GM12878 (cell line): ENCODE data around the gene GADL1. TPM values are rescaled to one million over a fixed set of nuclear protein-coding genes. Genes with fewer than 3 reads are reported as not detected.

ENCODE experiments used
- ATAC-seq: fragments of 200-7000 bp; cut with Tn5 transposase; 3 replicates; pipeline ENCODE4 v1.9.1; 2020; ENCODE audit warnings: mild to moderate bottlenecking, moderate library complexity
- BruUV-seq: library from RNA; stranded (reverse); fragments of 400-500 nt; replicated peaks from 2 replicates; lab custom pipeline; 2021; lab: Mats Ljungman, UMichigan
- CTCF ChIA-PET: fragments of 300-600 bp; sonication (Branson Sonifier 250); formaldehyde crosslinking; extraction: SDS; loops from one replicate; lab custom pipeline; 2021; ENCODE audit warnings: inconsistent platforms; lab: Yijun Ruan, JAX
- POLR2A ChIA-PET: fragments of 350-600 bp; formaldehyde crosslinking; extraction: SDS; loops from one replicate; lab custom pipeline; 2021; ENCODE audit warnings: inconsistent platforms; lab: Charles Lee
- RAD21 ChIA-PET: fragments of 300-600 bp; sonication (Branson Sonifier 250); formaldehyde crosslinking; loops from one replicate; lab custom pipeline; 2023; ENCODE audit warnings: antibody characterized with exemption; ENCODE audit not compliant: unreplicated experiment; lab: Charles Lee
- SMC1A ChIA-PET: fragments of 300-600 bp; sonication (Branson Sonifier 250); formaldehyde crosslinking; loops from one replicate; lab custom pipeline; 2023; ENCODE audit not compliant: unreplicated experiment, uncharacterized antibody; lab: Charles Lee
- DNase-seq: peaks from one replicate; pipeline ENCODE4 v3.0.0-alpha.2; 2011; ENCODE audit warnings: low read depth, low spot score
- FAIRE-seq: peaks from 3 replicates; lab custom pipeline; 2011; peaks lifted over from hg19 to GRCh38; lab: Jason Lieb, UNC
- H2AFZ ChIP-seq: 2 replicates; pipeline ENCODE4 v1.6.0; 2011; ENCODE audit warnings: low read depth, low read length, control low read depth; ENCODE audit not compliant: control insufficient read depth
- H3K27ac ChIP-seq: 2 replicates; pipeline ENCODE4 v1.5.1; 2011; ENCODE audit warnings: control low read depth; ENCODE audit not compliant: control insufficient read depth, insufficient read depth
- H3K27me3 ChIP-seq, 2 experiments: replicated peaks in 1 of 2; 2 replicates each; pipeline versions ENCODE4 v1.6.0 to v1.6.1; 2011; ENCODE audit warnings: low read length in 1 of 2; ENCODE audit not compliant: control insufficient read depth in 2 of 2, insufficient read depth in 2 of 2
- H3K36me3 ChIP-seq, 2 experiments: 2 replicates each; pipeline ENCODE4 v1.5.1; 2011; ENCODE audit warnings: low read length in 1 of 2; ENCODE audit not compliant: control insufficient read depth in 2 of 2, insufficient read depth in 2 of 2
- H3K4me1 ChIP-seq: 2 replicates; pipeline ENCODE4 v1.6.1; 2011; ENCODE audit warnings: mild to moderate bottlenecking, low read length, moderate library complexity, mixed read lengths; ENCODE audit not compliant: control insufficient read depth, insufficient read depth
- H3K4me2 ChIP-seq: 2 replicates; pipeline ENCODE4 v1.6.0; 2011; ENCODE audit warnings: control low read depth; ENCODE audit not compliant: control insufficient read depth, insufficient read depth
- H3K4me3 ChIP-seq: fragments of 200-600 bp; sonication (generic); 2 replicates; pipeline ENCODE4 v1.5.1; 2016
- H3K79me2 ChIP-seq: 2 replicates; pipeline ENCODE4 v1.6.0; 2011; ENCODE audit warnings: low read length; ENCODE audit not compliant: control insufficient read depth, insufficient read depth
- H3K9ac ChIP-seq: 2 replicates; pipeline ENCODE4 v1.8.0; 2011; ENCODE audit warnings: low read length, control low read depth, mixed read lengths; ENCODE audit not compliant: control insufficient read depth, insufficient read depth
- H3K9me3 ChIP-seq: replicated peaks from 3 replicates; pipeline ENCODE4 v1.5.1; 2011; ENCODE audit warnings: mild to moderate bottlenecking, low read length; ENCODE audit not compliant: control insufficient read depth, insufficient read depth
- H4K20me1 ChIP-seq: 2 replicates; pipeline ENCODE4 v1.6.0; 2011; ENCODE audit not compliant: control insufficient read depth, insufficient read depth
- CTCF ChIP-seq, 3 experiments: IDR thresholded peaks in 2 of 3; conservative IDR thresholded peaks in 1 of 3; 2 replicates each; pipeline ENCODE4 v1.5.1; 2011; ENCODE audit warnings: low read depth in 3 of 3, low read length in 3 of 3, mild to moderate bottlenecking in 3 of 3, control low read depth in 2 of 3, moderate library complexity in 2 of 3, inconsistent platforms in 1 of 3, mixed read lengths in 1 of 3; ENCODE audit not compliant: control insufficient read depth in 2 of 3, insufficient read depth in 1 of 3; ENCODE audit errors: extremely low read depth in 1 of 3
- DPF2 ChIP-seq: fragments of 450-650 bp; IDR thresholded peaks from 2 replicates; pipeline ENCODE4 v1.6.1; 2017; ENCODE audit warnings: mild to moderate bottlenecking
- EED ChIP-seq: sonication (generic); IDR thresholded peaks from 2 replicates; pipeline ENCODE4 v1.6.1; 2016; ENCODE audit warnings: antibody characterized with exemption, low read depth
- JUNB ChIP-seq: IDR thresholded peaks from 2 replicates; pipeline ENCODE4 v1.6.1; 2016; ENCODE audit warnings: antibody characterized with exemption, mild to moderate bottlenecking
- MTA2 ChIP-seq: fragments of 450-650 bp; IDR thresholded peaks from 2 replicates; pipeline ENCODE4 v1.6.1; 2016; ENCODE audit warnings: low read depth, mild to moderate bottlenecking, moderate library complexity
- MYC ChIP-seq: IDR thresholded peaks from 2 replicates; pipeline ENCODE4 v1.6.1; 2011; ENCODE audit warnings: mild to moderate bottlenecking, low read length, moderate library complexity, inconsistent platforms; ENCODE audit not compliant: insufficient read depth, insufficient replicate concordance, insufficient read length, severe bottlenecking
- PAX5 ChIP-seq: IDR thresholded peaks from 2 replicates; pipeline ENCODE4 v1.6.1; 2011; ENCODE audit warnings: low read depth, low read length, borderline replicate concordance
- USF1 ChIP-seq: IDR thresholded peaks from 2 replicates; pipeline ENCODE4 v1.6.1; 2011; ENCODE audit warnings: borderline replicate concordance, low read depth, mild to moderate bottlenecking, moderate library complexity, mixed read lengths, low read length; ENCODE audit not compliant: insufficient read depth; ENCODE audit errors: extremely low read length
- YY1 ChIP-seq: IDR thresholded peaks from 2 replicates; pipeline ENCODE4 v1.6.1; 2011; ENCODE audit warnings: low read depth, mild to moderate bottlenecking, low read length
- ZNF207 ChIP-seq: fragments of 450-650 bp; IDR thresholded peaks from 2 replicates; pipeline ENCODE4 v1.6.1; 2014; ENCODE audit warnings: antibody characterized with exemption, mild to moderate bottlenecking, borderline replicate concordance
- WGBS: methylation state at CpG from one replicate; pipeline ENCODE4 v1.1.6; 2016; ENCODE audit warnings: low lambda C conversion rate; ENCODE audit not compliant: insufficient replicate concordance, insufficient coverage; ENCODE audit errors: missing lambda C conversion rate; 5-methylcytosine and 5-hydroxymethylcytosine counted together
- in situ Hi-C: fragments of 300-500 bp; cut with MboI; formaldehyde crosslinking; loops from 9 replicates; pipeline ENCODE4 v1.14.3; 2018; ENCODE audit warnings: mixed read lengths
- intact Hi-C: fragments of 100-400 bp; cut with micrococcal nuclease; formaldehyde crosslinking; loops from one replicate; pipeline ENCODE4 v1.14.2; 2022; ENCODE audit not compliant: unreplicated experiment
- polyA plus RNA-seq, 11 experiments: library from polyadenylated mRNA; depleted of rRNA in 4 of 11; unstranded in 6 of 11; stranded (reverse) in 5 of 11; fragments of >200 nt; fragmentation: Nextera tagmentation in 4 of 11; fragmentation: Illumina TruSeq in 1 of 11; extraction: Ambion mirVana in 4 of 11; extraction: Trizol in 1 of 11; gene quantifications; 1 replicate in 1 of 11; 2 replicates in 10 of 11; pipeline versions ENCODE4 v1.2.1 to v1.2.3, GENCODE V29; 2011 to 2016; ENCODE audit warnings: inconsistent platforms in 2 of 11, missing spikeins in 2 of 11, low read depth in 1 of 11
- total RNA-seq, 4 experiments: library from RNA; depleted of rRNA in 3 of 4; stranded (reverse); fragments of >200 nt in 3 of 4; fragmentation: Illumina TruSeq in 1 of 4; extraction: Trizol in 1 of 4; gene quantifications; 2 replicates each; pipeline versions ENCODE4 v1.2.1 to v1.2.3, GENCODE V29; 2013 to 2021
- TF ChIP-seq, protein P1 (sequence below): IDR thresholded peaks from 2 replicates; pipeline ENCODE4 v1.6.1; 2011; ENCODE audit warnings: mild to moderate bottlenecking, low read depth, low read length, moderate library complexity; ENCODE audit not compliant: insufficient replicate concordance

Gene GADL1
- total and polyA plus RNA-seq, 10 of the 15 experiments (the other 5 are each of a cell fraction or from before 2014, with no cell fraction given) = 0.04 TPM; not detected in 9

DNA sequence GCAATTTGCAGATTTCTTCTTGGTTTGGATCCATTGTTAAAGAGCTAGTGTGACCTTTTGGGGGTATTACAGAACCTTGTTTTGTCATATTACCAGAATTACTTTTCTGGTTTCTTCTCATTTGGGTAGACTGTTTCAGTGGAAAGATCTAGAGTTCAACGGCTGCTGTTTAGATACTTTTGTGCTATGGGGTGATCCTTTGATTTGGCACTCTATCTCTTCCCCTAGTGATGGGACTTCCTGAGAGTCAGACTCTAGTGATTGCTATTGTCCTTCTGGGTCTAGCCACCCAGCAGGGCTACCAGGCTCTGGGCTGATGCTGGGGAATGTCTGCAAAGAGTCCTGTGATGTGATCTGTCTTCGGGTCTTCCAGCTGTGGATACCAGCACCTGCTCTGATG is 46.3 kb upstream of the GADL1 start:
- no peak for FAIRE-seq

GRCh38 chr3:30934208-30934550 is 39.7 kb upstream of the GADL1 start:
- H2AFZ ChIP-seq = no peak overlapping the region; the same call in 1 of the 2 replicates
- H3K79me2 ChIP-seq = no peaks in the 10 kb centered on the region
- no peak overlapping the region for H3K4me2 ChIP-seq
- H3K27ac ChIP-seq = no peak overlapping the region
- no peaks in the 10 kb centered on the region for H3K9me3 ChIP-seq
- ATAC-seq = peak; percentile 72
- WGBS = 9% methylated on average over 6 of the region's 6 CpGs
- ChIA-PET RAD21 (interaction anchor here (0.6 to 1.7 kb wide), 11 partner anchors 20 to 763 kb away, joined by 3 to 8 read pairs (median 3); no protein-coding TSS in a partner anchor), POLR2A (no interaction called here), SMC1A (interaction anchor here (0.7 to 2.5 kb wide), 12 partner anchors 31 to 835 kb away, joined by 3 to 12 read pairs (median 3); no protein-coding TSS in a partner anchor), CTCF (interaction anchor here (0.7 to 2.8 kb wide), 11 partner anchors 9 to 835 kb away, joined by 3 to 14 read pairs (median 4); no protein-coding TSS in a partner anchor)
- H3K9ac ChIP-seq = no peak overlapping the region
- H4K20me1 ChIP-seq = no peaks in the 10 kb centered on the region
- H3K4me1 ChIP-seq = no peaks in the 10 kb centered on the region
- in situ Hi-C loops (no loop called here), intact Hi-C loops (no loop called here)
- no peak overlapping the region for H3K4me3 ChIP-seq
- H3K36me3 ChIP-seq = no peaks in the 10 kb centered on the region
- no peaks in the 10 kb centered on the region for H3K27me3 ChIP-seq
- FAIRE-seq = no peak
- no peak for DNase-seq
- BruUV-seq = no TSS peak
- TF ChIP-seq DPF2 (no peak), PAX5 (no peak), JUNB (no peak), YY1 (no peak), USF1 (no peak), MTA2 (no peak), EED (no peak), CTCF (IDR thresholded peaks at IDR 0.05 in 2 of 3, conservative IDR thresholded peaks at IDR 0.05 in 1 of 3; ENCODE audit: control insufficient read depth in 2 of 3, extremely low read depth in 1 of 3, insufficient read depth in 1 of 3, low read depth in 3 of 3, low read length in 3 of 3) (peak; percentile 35 to 54 (median 35); a peak in 4 of 6 replicates)
- TF ChIP-seq, protein P1, sequence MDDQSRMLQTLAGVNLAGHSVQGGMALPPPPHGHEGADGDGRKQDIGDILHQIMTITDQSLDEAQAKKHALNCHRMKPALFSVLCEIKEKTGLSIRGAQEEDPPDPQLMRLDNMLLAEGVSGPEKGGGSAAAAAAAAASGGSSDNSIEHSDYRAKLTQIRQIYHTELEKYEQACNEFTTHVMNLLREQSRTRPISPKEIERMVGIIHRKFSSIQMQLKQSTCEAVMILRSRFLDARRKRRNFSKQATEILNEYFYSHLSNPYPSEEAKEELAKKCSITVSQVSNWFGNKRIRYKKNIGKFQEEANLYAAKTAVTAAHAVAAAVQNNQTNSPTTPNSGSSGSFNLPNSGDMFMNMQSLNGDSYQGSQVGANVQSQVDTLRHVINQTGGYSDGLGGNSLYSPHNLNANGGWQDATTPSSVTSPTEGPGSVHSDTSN = no peak

More for the DNA sequence above, 46.3 kb upstream of the GADL1 start:
- Histone ChIP-seq H3K4me2 (no peak overlapping the region), H4K20me1 (no peaks in the 10 kb centered on the region), H3K27me3 (no peaks in the 10 kb centered on the region; a peak in 1 of 4 replicates), H3K4me3 (no peak overlapping the region), H3K27ac (no peak overlapping the region), H3K79me2 (no peaks in the 10 kb centered on the region), H2AFZ (no peak overlapping the region), H3K4me1 (no peaks in the 10 kb centered on the region), H3K9me3 (no peaks in the 10 kb centered on the region; the same call in 2 of the 3 replicates), H3K9ac (no peak overlapping the region), H3K36me3 (no peaks in the 10 kb centered on the region)
- DNase-seq = no peak
- ChIA-PET CTCF (no interaction called here), POLR2A (no interaction called here), SMC1A (interaction anchor here (0.7 to 1.2 kb wide), 2 partner anchors 10 to 185 kb away, joined by 3 to 4 read pairs; no protein-coding TSS in a partner anchor), RAD21 (no interaction called here)
- intact Hi-C loops = no loop called here
- BruUV-seq = no TSS peak
- 41% methylated on average over 2 of the region's 2 CpGs for WGBS
- ATAC-seq = no peak
- TF ChIP-seq MYC (no peak), USF1 (no peak), ZNF207 (no peak)
- in situ Hi-C loops = no loop called here
